Measurements from ENCODE around the gene ITPK1.

Gene ITPK1

DNA sequence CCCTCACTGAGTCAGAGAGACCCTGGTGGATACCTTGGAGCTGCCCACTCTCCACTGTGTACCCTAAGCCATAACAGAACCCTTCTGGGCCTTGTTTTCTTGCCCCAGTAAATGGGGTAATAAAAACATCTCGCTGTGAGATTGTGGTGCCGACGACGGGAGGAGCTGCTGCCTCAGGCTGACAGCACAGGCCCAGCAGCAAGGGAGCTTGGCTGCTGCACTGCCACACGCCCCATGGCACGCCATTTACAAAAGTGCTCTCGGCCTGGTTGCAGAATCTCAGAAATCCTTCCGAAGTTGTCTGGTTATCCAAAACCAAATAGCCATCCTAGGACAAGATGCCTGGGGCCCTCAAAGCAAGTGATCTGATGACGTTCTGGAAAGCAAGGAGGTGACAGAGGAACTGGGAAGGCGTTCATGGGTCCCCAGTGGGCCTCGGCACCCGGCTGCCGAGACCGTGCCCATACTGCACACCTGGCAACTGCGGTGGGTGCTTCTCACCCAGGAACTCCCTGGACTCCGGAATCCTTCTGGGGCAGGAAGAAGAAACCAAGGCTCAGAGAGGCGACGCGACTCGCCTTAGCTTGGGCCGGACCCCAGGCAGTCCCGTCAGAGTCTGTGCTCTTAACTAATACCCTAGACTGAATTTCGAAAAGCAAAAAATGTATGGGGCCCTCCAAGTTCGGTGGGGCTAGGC is 166.1 kb downstream of the ITPK1 start:
- H3K4me3 ChIP-seq (replicated peaks; ENCODE audit: low read depth, low read length) = no peak overlapping the region
- no peak for TF ChIP-seq CTCF (IDR thresholded peaks at IDR 0.05; ENCODE audit: low read length, missing control alignments)
- no peak for DNase-seq (ENCODE audit: low read depth)

DNA sequence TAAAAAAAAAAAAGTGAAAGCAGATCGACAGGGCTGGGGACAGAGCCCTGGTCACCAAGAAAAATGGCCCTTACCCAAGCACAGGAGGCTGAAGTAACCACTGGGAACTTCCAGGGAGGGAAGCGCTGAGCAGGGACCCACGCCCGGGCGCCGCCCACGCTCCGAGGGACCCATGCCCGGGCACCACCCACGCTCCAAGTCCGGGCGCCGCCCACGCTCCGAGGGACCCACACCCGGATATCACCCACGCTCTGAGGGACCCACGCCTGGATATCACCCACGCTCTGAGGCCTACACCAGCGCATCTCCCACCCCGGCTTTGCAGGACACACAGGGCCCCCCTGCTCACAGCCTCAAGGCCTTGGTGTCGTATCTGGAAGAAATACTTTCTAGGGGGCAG is 167.1 kb downstream of the ITPK1 start:
- H3K4me3 ChIP-seq (replicated peaks; ENCODE audit: low read depth, low read length) = no peak overlapping the region
- no peak for TF ChIP-seq CTCF (IDR thresholded peaks at IDR 0.05; ENCODE audit: low read length, missing control alignments)
- no peak for DNase-seq (ENCODE audit: low read depth)

- no peak for TF ChIP-seq CTCF (IDR thresholded peaks at IDR 0.05; ENCODE audit: low read length, missing control alignments)
- no peak for DNase-seq (ENCODE audit: low read depth)
- H3K4me3 ChIP-seq (replicated peaks; ENCODE audit: low read depth, low read length) = no peak overlapping the region
Observed at GRCh38 chr14:92946847-92947545, 168.7 kb downstream of the ITPK1 start.

DNA sequence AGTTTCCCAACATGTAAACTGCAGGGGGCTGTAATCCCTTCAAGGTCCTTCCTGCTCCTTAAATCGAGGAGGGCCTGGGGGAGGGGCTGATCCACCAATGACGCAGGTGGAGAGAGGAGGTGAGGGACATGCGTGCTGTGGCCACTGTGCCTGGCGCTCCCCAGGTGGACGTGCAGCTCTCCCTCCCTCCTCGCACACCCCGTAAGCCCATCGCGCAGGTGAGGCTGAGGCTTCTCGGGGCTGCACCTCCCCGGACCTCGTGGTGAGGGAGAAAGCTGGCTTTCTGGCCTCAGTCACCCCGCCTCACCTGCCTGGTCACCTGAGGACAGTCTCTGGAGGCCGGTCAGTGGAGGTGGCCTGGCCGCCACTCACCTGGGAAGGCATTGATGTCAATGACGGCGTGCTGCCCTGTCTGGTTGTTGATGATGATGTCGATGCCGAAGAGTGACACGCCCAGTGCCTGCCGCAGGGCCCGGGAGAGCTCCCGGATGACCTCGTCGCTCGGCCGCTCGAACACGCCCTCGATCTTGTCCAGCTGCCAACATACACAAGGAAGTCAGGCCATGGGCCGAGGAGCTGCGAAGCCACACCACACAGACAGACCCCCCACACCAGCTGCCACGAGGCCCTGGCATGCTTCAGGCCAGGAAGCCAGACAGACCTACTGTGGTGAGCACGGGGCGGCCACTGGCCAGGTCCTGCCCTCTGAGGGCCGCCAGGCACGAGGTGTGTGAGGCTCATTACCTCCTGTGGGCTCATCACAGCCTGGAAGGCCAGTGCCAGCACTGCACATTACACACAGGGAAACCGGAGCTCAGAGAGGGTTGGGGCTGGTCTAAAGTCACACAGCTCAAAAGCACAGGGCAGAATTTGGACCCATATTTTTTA is 169.5 kb downstream of the ITPK1 start:
- no peak overlapping the region for H3K4me3 ChIP-seq (replicated peaks; ENCODE audit: low read depth, low read length)
- peak; percentile 60 for DNase-seq (ENCODE audit: low read depth)
- no peak for TF ChIP-seq CTCF (IDR thresholded peaks at IDR 0.05; ENCODE audit: low read length, missing control alignments)

- H3K4me3 ChIP-seq (replicated peaks; ENCODE audit: low read depth, low read length) = no peak overlapping the region
- TF ChIP-seq CTCF (IDR thresholded peaks at IDR 0.05; ENCODE audit: low read length, missing control alignments) = no peak
- DNase-seq (ENCODE audit: low read depth) = no peak
Observed at GRCh38 chr14:92945544-92945943, 170.2 kb downstream of the ITPK1 start.

- no peak for DNase-seq (ENCODE audit: low read depth)
- H3K4me3 ChIP-seq (replicated peaks; ENCODE audit: low read depth, low read length) = no peak overlapping the region
- no peak for TF ChIP-seq CTCF (IDR thresholded peaks at IDR 0.05; ENCODE audit: low read length, missing control alignments)
Observed at GRCh38 chr14:92944976-92945375, 170.7 kb downstream of the ITPK1 start.

Measured in fibroblast of pulmonary artery (primary cell).